AG04450 (cell line): Measurements from ENCODE around the gene TMEM171. TPM values are rescaled to one million over a fixed set of nuclear protein-coding genes. Genes with fewer than 3 reads are reported as not detected.

Experiments
- CTCF ChIA-PET: fragments of 300-600, 350-600 bp; formaldehyde crosslinking; extraction: SDS; loops from one replicate; lab custom pipeline; 2022; ENCODE audit warnings: antibody characterized with exemption, inconsistent platforms; lab: Charles Lee
- POLR2A ChIA-PET: fragments of 350-600 bp; formaldehyde crosslinking; extraction: SDS; loops from one replicate; lab custom pipeline; 2021; ENCODE audit warnings: antibody characterized with exemption, inconsistent platforms; lab: Yijun Ruan, JAX
- DNase-seq: peaks from one replicate; pipeline ENCODE4 v3.0.0-alpha.2; 2011; ENCODE audit warnings: low read depth, low spot score
- H3K27ac ChIP-seq: one replicate; pipeline ENCODE4 v1.5.1; 2012; ENCODE audit warnings: low read depth, low read length, control low read depth
- H3K27me3 ChIP-seq: one replicate; pipeline ENCODE4 v1.6.0; 2012; ENCODE audit warnings: low read length; ENCODE audit not compliant: control insufficient read depth, insufficient read depth
- H3K4me3 ChIP-seq: 2 replicates; pipeline ENCODE4 v1.5.1; 2011; ENCODE audit warnings: mild to moderate bottlenecking, low read depth, low read length, control low read depth
- H3K9me3 ChIP-seq: 2 replicates; pipeline ENCODE4 v1.5.1; 2012; ENCODE audit warnings: low read length; ENCODE audit not compliant: control insufficient read depth, insufficient read depth
- CTCF ChIP-seq: IDR thresholded peaks from 2 replicates; pipeline ENCODE4 v1.5.1; 2011; ENCODE audit warnings: low read depth, low read length, control low read depth, inconsistent platforms
- polyA plus RNA-seq: library from polyadenylated mRNA; depleted of rRNA; stranded (reverse); fragments of >200 nt; gene quantifications from 2 replicates; pipeline ENCODE4 v1.2.3, GENCODE V29; 2011

The TMEM171 gene
- polyA plus RNA-seq, 1 experiment: 10.6 TPM

- no peaks in the 10 kb centered on the region for H3K9me3 ChIP-seq
- DNase-seq: no peak
- TF ChIP-seq CTCF: no peak
- H3K4me3 ChIP-seq: no peak overlapping the region
- no peak overlapping the region for H3K27ac ChIP-seq
- POLR2A ChIA-PET: no interaction called here
- CTCF ChIA-PET: no interaction called here
- peaks cover 4% of the 10 kb centered on the region for H3K27me3 ChIP-seq
Observed at GRCh38 chr5:73149540-73149939, 29.2 kb downstream of the TMEM171 start.

GRCh38 chr5:73150876-73151275 lies 30.5 kb downstream of the TMEM171 start:
- POLR2A ChIA-PET: no interaction called here
- no peak for DNase-seq
- Histone ChIP-seq H3K9me3 (peaks cover 3% of the 10 kb centered on the region; the same call in 1 of the 2 replicates), H3K4me3 (no peak overlapping the region), H3K27me3 (peaks cover 4% of the 10 kb centered on the region), H3K27ac (no peak overlapping the region)
- no peak for TF ChIP-seq CTCF
- CTCF ChIA-PET: no interaction called here

- no peak overlapping the region for H3K4me3 ChIP-seq
- H3K9me3 ChIP-seq: peaks cover 3% of the 10 kb centered on the region; the same call in 1 of the 2 replicates
- POLR2A ChIA-PET: no interaction called here
- TF ChIP-seq CTCF: no peak
- no peak overlapping the region for H3K27ac ChIP-seq
- CTCF ChIA-PET: interaction anchor here (0.9 to 2.6 kb wide), 3 partner anchors 16 to 64 kb away, joined by 3 to 8 read pairs (median 3); no protein-coding TSS in a partner anchor
- H3K27me3 ChIP-seq: no peaks in the 10 kb centered on the region
- no peak for DNase-seq
Observed at GRCh38 chr5:73151766-73152410, 31.5 kb downstream of the TMEM171 start.

GRCh38 chr5:73152411-73153388 lies 32.3 kb downstream of the TMEM171 start:
- no peak for TF ChIP-seq CTCF
- Histone ChIP-seq H3K27ac (no peak overlapping the region), H3K27me3 (peaks cover 2% of the 10 kb centered on the region), H3K9me3 (peaks cover 3% of the 10 kb centered on the region; the same call in 1 of the 2 replicates), H3K4me3 (no peak overlapping the region)
- DNase-seq: no peak
- CTCF ChIA-PET: interaction anchor here (0.9 to 2.6 kb wide), 4 partner anchors 17 to 63 kb away, joined by 3 to 8 read pairs (median 4); no protein-coding TSS in a partner anchor
- POLR2A ChIA-PET: no interaction called here

- peaks cover 3% of the 10 kb centered on the region; the same call in 1 of the 2 replicates for H3K9me3 ChIP-seq
- H3K4me3 ChIP-seq: no peak overlapping the region
- CTCF ChIA-PET: interaction anchor here (0.9 to 2.6 kb wide), 3 partner anchors 18 to 62 kb away, joined by 4 to 8 read pairs (median 4); no protein-coding TSS in a partner anchor
- no peak overlapping the region for H3K27ac ChIP-seq
- TF ChIP-seq CTCF: no peak
- peaks cover 2% of the 10 kb centered on the region for H3K27me3 ChIP-seq
- DNase-seq: no peak
- POLR2A ChIA-PET: no interaction called here
Observed at GRCh38 chr5:73153513-73153912, 33.1 kb downstream of the TMEM171 start.
